ENCODE results near the gene WDR90.

WDR90 gene

GRCh38 chr16:674214-674881 lies 25.2 kb downstream of the WDR90 start:
- Histone ChIP-seq H3K4me3 (ENCODE audit: low read depth, low read length) (no peak overlapping the region), H3K36me3 (peaks cover 47% of the 10 kb centered on the region), H3K9me3 (no peaks in the 10 kb centered on the region), H3K4me1 (peaks cover 7% of the 10 kb centered on the region), H3K27me3 (no peaks in the 10 kb centered on the region)
- DNase-seq = no peak
- TF ChIP-seq CTCF (IDR thresholded peaks at IDR 0.05; ENCODE audit: low read depth, low read length) = no peak

GRCh38 chr16:674968-675883 lies 26.1 kb downstream of the WDR90 start, which contains the start of gene RHBDL1:
TSS of gene RHBDL1 (plus strand) at chr16:675671. CDS start at chr16:675791, 120 bp downstream.
- Histone ChIP-seq H3K9me3 (no peaks in the 10 kb centered on the region), H3K27me3 (no peaks in the 10 kb centered on the region), H3K36me3 (peaks cover 39% of the 10 kb centered on the region), H3K4me1 (peaks cover 7% of the 10 kb centered on the region), H3K4me3 (ENCODE audit: low read depth, low read length) (peak within 1 kb of the TSS; percentile 24; the same call in 1 of the 2 replicates)
- peak; percentile 53 for DNase-seq
- TF ChIP-seq CTCF (IDR thresholded peaks at IDR 0.05; ENCODE audit: low read depth, low read length) = no peak

- Histone ChIP-seq H3K36me3 (peaks cover 32% of the 10 kb centered on the region), H3K4me3 (ENCODE audit: low read depth, low read length) (no peak overlapping the region)
- DNase-seq = no peak
These were observed 26.9 kb downstream of the WDR90 start for GRCh38 chr16:675884-676564.

GRCh38 chr16:676565-676902 lies 27.4 kb downstream of the WDR90 start:
- H3K4me1 ChIP-seq = peaks cover 10% of the 10 kb centered on the region
- no peak overlapping the region for H3K4me3 ChIP-seq (ENCODE audit: low read depth, low read length)

More at GRCh38 chr16:675884-676564, 26.9 kb downstream of the WDR90 start:
- Histone ChIP-seq H3K4me1 (peaks cover 7% of the 10 kb centered on the region), H3K27me3 (no peaks in the 10 kb centered on the region), H3K9me3 (no peaks in the 10 kb centered on the region)
- TF ChIP-seq CTCF (IDR thresholded peaks at IDR 0.05; ENCODE audit: low read depth, low read length) = no peak

GRCh38 chr16:676913-677312 lies 27.7 kb downstream of the WDR90 start:
- DNase-seq = no peak
- Histone ChIP-seq H3K4me1 (peaks cover 14% of the 10 kb centered on the region), H3K27me3 (no peaks in the 10 kb centered on the region), H3K9me3 (no peaks in the 10 kb centered on the region), H3K4me3 (ENCODE audit: low read depth, low read length) (no peak overlapping the region), H3K36me3 (peaks cover 34% of the 10 kb centered on the region)
- TF ChIP-seq CTCF (IDR thresholded peaks at IDR 0.05; ENCODE audit: low read depth, low read length) = no peak

More at GRCh38 chr16:676565-676902, 27.4 kb downstream of the WDR90 start:
- no peaks in the 10 kb centered on the region for H3K9me3 ChIP-seq
- no peak for DNase-seq
- no peaks in the 10 kb centered on the region for H3K27me3 ChIP-seq
- TF ChIP-seq CTCF (IDR thresholded peaks at IDR 0.05; ENCODE audit: low read depth, low read length) = no peak
- H3K36me3 ChIP-seq = peaks cover 32% of the 10 kb centered on the region
